T47D (cell line): Measurements from ENCODE around the gene FAM185A.

Experiments
- DNase-seq, 2 experiments: peaks; one replicate each; pipeline versions ENCODE4 v3.0.0 to v3.0.0-alpha.2; 2011 to 2012; ENCODE audit warnings: low read depth in 1 of 2, low spot score in 1 of 2
- JUND ChIP-seq: IDR thresholded peaks from 2 replicates; pipeline ENCODE4 v1.6.1; 2012; ENCODE audit warnings: low read depth
- in situ Hi-C: cut with HindIII; loops from 2 replicates; pipeline ENCODE4 v1.10.0; 2016; ENCODE audit warnings: low sequenced_read_pairs, low pct_unique_long_range_greater_than_20kb

FAM185A gene

DNA sequence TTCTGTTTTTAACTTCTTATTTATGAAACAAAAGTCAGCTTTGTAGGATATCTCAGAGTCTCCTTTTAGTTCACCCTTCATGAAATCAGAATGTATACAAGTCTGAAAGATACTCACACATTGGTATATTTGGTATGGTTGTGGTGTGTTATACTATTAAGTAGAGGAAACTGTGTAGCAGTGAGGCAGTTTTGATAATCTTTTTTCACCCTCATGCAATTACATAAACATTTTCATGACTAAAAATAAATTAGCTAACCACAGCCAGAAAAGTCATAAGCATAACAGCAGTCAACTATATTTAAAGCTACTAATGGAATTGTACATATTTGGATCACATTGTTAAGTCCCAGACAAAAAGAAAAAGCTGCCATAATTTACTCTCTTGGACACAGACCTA, 62.1 kb downstream of the FAM185A start:
- in situ Hi-C loops: no loop called here
- no peak for DNase-seq
- no peak for TF ChIP-seq JUND

GRCh38 chr7:102811942-102812678, 63.3 kb downstream of the FAM185A start:
- TF ChIP-seq JUND: no peak
- no peak for DNase-seq
- in situ Hi-C loops: no loop called here

DNA sequence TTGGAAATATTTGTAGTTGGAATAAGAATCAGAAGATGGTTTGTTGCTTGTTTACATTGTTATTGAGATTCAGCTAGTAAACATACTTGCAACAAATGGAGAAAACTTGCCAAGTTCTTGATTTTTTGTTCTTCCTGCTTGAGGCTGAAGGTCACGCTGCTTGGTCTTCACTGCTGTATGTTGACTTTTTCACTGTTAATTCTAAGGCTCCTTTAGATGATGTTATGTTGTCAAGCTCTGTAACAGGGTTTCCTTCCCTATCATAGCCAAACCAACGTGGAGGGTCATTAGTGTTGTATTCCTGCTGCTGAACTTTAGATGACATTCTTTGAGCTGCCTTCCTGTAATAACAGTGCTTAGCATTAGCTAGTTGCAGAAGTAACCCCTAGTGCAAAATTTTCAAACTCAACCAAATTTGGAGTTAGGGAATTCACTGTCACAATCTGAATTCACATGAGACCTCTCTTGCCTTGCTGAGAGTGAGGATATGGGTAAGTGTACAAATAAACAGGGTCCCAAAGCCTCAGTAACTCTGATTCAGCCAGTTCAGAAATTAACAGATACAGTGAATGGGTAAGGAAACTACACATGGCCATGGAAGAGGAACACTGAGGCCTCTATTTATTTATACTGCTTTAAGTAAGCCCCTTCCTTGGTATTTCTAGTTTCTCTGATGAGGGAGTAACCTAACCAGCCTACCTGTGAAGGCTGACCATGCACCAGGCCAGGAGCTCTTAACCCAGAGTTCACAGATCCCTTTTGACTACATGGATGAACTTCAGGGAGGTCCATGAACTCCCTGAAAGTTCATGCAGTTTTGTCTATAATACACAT, 64.6 kb downstream of the FAM185A start:
- no peak for DNase-seq
- in situ Hi-C loops: no loop called here
- no peak for TF ChIP-seq JUND

DNA sequence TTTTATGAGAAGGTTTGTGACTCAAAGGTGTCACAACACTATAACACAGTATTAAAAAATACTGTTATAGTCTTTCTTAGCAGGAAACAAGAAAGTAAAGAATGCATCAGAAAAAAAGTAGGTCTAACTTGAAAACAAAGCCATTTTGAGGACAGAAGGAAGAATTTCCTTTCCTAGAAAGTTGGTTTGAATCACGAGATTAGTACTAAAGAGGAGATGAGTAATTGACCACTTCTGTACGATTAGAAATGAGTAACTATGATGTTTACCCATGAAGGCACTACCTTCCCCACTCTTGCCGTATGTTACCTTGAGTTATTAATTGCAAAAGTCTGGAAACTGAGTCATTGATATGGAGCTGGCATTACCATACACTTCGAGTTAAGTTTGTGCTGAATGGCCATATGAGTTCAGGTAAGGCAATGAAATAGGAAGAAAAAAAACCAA, 65.2 kb downstream of the FAM185A start:
- DNase-seq: no peak
- in situ Hi-C loops: no loop called here
- TF ChIP-seq JUND: no peak

- no peak for DNase-seq
- in situ Hi-C loops: no loop called here
- no peak for TF ChIP-seq JUND
Observed at GRCh38 chr7:102817616-102818573, 69.1 kb downstream of the FAM185A start.

- in situ Hi-C loops: no loop called here
- DNase-seq: no peak
- no peak for TF ChIP-seq JUND
Observed at GRCh38 chr7:102819151-102819550, 70.4 kb downstream of the FAM185A start.

DNA sequence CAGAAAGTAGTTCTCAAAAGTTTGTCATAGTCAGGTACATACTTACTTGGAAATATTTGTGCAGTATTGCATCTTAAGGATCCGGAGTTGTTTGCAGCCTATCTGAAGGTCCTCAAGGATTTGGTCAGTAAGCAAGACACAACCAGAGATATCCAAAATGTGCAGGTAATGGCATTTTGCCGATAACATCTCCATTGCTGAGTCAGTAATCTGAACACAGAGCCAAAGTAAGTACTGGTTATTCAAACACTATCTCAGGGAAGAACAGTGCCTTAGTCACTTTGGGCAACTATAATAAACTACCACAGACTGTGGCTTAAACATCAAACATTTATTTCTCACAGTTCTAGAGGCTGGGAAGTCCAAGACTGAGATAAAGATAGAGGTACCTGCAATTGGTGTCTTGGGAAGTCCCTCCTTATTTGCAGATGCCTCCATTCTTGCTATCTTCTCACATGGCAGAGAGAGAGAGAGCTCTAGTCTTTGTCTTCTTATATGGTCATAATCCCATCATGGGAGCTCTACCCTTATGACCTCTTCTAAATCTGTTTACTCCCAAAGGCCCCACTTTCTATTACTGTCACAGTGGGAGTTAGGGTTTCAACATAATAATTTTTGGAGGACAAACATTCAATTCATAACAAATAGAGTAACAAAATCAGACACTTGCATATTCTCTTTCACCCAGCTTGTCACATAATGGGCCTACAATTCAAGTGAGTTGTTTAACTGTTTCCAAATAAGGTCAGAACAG, 73.4 kb downstream of the FAM185A start:
- no peak for DNase-seq
- in situ Hi-C loops: no loop called here
- no peak for TF ChIP-seq JUND

- in situ Hi-C loops: no loop called here
- no peak for DNase-seq
- TF ChIP-seq JUND: no peak
Observed at GRCh38 chr7:102823390-102824119, 74.8 kb downstream of the FAM185A start.

DNA sequence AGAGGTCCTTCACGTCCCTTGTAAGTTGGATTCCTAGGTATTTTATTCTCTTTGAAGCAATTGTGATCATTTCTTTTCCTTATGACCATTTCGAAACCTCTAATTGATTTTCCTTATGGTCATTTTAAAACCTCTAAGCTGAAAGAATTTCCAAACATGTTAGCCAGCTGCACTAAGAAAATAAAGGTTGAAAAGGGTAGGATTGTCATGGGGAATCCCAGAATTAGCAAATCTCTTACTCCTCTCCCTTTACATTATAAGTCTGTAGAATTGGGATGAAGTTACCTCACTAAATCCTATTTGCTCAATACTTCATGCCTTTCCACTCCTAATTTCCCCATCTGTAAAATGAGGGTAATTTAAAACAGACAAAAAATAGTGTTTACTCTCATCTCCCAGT, 79.5 kb downstream of the FAM185A start:
- DNase-seq: no peak
- in situ Hi-C loops: no loop called here
- TF ChIP-seq JUND: no peak

DNA sequence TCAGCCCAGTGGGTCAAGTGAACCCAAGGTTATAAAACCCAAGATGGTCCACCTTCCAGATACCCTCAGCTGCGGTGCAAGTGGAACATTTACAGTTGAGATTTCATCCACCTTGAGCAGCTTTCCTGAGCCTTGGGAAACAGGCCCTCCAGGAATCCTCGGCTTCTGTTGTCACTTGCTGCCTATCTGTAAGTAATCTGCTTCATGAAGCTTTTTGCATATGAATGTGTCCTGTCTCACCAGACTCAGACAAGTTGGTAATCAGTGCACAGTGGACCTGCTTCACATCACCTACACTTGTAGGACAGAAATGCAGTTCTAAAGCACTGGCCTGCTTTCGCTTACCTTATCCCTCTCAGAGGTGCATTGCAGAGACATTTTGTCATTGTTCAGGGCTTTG, 80.3 kb downstream of the FAM185A start:
- DNase-seq: no peak
- in situ Hi-C loops: no loop called here
- TF ChIP-seq JUND: no peak

- in situ Hi-C loops: no loop called here
- DNase-seq: no peak
- no peak for TF ChIP-seq JUND
Observed at GRCh38 chr7:102830197-102830596, 81.4 kb downstream of the FAM185A start.
